ENCODE measurements around the gene GPC5. TPM values are rescaled to one million over a fixed set of nuclear protein-coding genes. Genes with fewer than 3 reads are reported as not detected.
"Not testable (repeated sequence)": the region's sequence is repeated elsewhere in the genome, so short reads cannot be mapped to it uniquely, and the experiment has no call there.

Gene GPC5
- total RNA-seq, 1 experiment from 2014 or later, result not detected

DNA sequence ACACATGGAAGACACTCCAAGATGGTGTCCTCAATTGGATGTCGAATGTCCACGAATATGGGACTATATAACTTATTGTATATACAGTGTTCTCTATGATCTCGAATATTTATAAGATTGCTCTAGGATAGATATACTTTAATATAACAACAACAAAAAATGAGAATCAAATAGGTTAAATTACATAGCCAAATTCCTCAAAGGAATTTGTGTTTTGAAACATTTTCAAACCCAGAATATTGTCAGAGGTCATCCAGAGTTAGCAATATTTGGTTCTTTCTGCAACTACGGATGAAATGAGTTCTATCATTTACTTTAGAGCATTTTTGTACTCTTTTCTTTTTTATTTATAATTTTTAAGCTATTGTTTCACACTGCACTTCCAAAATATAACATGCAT, 857.8 kb downstream of the GPC5 start:
- no peak for DNase-seq
- Histone ChIP-seq H3K9me3 (no peaks in the 10 kb centered on the region), H3K27me3 (no peaks in the 10 kb centered on the region), H3K36me3 (no peaks in the 10 kb centered on the region), H3K4me3 (no peak overlapping the region)

DNA sequence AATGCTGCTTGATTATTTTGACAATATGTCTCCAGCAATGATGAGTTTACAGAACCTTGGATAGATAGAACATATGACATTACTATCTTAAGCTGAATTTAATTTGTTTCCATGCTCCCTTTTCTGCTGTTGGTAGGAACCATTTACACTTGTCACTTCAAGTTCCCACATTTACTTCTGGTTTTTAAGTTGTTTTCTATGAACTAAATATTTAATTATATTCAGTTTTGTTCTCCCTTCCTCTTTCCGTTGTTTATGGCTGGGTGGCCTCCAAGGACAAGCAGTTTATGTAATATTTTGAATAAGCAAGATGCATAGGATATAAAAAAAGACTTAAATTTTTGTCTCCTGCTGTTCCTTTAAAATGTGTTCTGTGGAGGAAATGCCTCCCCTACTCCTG, 860.6 kb downstream of the GPC5 start:
- DNase-seq, result no peak

DNA sequence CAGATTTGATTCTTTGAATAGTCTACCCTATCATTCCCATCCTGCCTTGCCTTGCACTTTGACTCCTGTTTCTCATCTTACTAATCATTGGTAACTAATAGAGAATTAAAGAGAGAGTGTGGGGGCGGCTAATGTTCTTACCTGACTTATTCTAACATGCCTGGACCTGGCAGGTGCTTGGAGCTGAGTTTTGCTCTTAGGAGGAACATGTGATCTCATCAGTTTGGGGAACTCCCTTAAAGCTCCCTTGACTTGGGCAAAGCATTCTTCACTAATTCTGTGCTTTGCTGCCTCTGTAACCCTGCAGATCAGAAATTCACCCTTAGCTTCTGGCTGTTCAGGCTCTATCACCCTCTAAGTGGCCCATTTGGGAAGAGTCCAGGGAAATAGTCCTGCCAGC, 861.1 kb downstream of the GPC5 start:
- H3K9me3 ChIP-seq, result no peaks in the 10 kb centered on the region
- no peaks in the 10 kb centered on the region for H3K36me3 ChIP-seq
- H3K27me3 ChIP-seq, result no peaks in the 10 kb centered on the region
- no peak for DNase-seq
- no peak overlapping the region for H3K4me3 ChIP-seq

More for the DNA sequence above, 860.6 kb downstream of the GPC5 start:
- no peak overlapping the region for H3K4me3 ChIP-seq
- no peaks in the 10 kb centered on the region for H3K27me3 ChIP-seq
- H3K36me3 ChIP-seq, result no peaks in the 10 kb centered on the region
- H3K9me3 ChIP-seq, result no peaks in the 10 kb centered on the region

GRCh38 chr13:92260363-92260762, 861.9 kb downstream of the GPC5 start:
- H3K36me3 ChIP-seq, result no peaks in the 10 kb centered on the region
- no peaks in the 10 kb centered on the region for H3K9me3 ChIP-seq
- DNase-seq, result no peak
- H3K27me3 ChIP-seq, result no peaks in the 10 kb centered on the region
- H3K4me3 ChIP-seq, result no peak overlapping the region

GRCh38 chr13:92262100-92262788, 863.8 kb downstream of the GPC5 start:
- H3K27me3 ChIP-seq, result no peaks in the 10 kb centered on the region

GRCh38 chr13:92265408-92265807, 867.0 kb downstream of the GPC5 start:
- H3K9me3 ChIP-seq, result no peaks in the 10 kb centered on the region
- DNase-seq, result no peak
- no peaks in the 10 kb centered on the region for H3K27me3 ChIP-seq
- H3K4me3 ChIP-seq, result no peak overlapping the region
- no peaks in the 10 kb centered on the region for H3K36me3 ChIP-seq

More at GRCh38 chr13:92262100-92262788, 863.8 kb downstream of the GPC5 start:
- Histone ChIP-seq H3K9me3 (no peaks in the 10 kb centered on the region), H3K36me3 (no peaks in the 10 kb centered on the region), H3K4me3 (no peak overlapping the region)
- DNase-seq, result no peak

DNA sequence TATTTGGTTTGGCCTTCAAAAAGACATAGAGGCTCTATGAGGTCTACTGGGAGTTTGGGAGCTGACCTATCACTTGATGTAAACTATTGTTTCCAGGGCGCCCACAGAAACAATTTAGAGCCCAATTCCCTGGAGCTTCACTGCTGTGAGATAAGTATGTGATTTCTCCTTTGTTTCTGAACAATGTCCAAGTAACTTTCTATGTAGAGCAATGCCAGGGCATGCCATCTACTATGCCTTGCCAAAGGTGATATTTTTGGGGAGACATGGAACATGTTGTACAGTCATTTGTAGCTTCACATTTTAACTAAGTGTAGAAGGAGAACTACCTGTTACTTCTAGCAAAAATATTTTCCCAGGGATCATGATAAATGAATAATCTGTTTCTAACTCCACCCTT, 872.6 kb downstream of the GPC5 start:
- Histone ChIP-seq H3K9me3 (no peaks in the 10 kb centered on the region), H3K36me3 (no peaks in the 10 kb centered on the region), H3K27me3 (no peaks in the 10 kb centered on the region), H3K4me3 (no peak overlapping the region)
- DNase-seq, result no peak

- Histone ChIP-seq H3K4me3 (no peak overlapping the region), H3K27me3 (no peaks in the 10 kb centered on the region), H3K36me3 (no peaks in the 10 kb centered on the region), H3K9me3 (no peaks in the 10 kb centered on the region)
- no peak for DNase-seq
These were observed 873.8 kb downstream of the GPC5 start for GRCh38 chr13:92272177-92272576.

GRCh38 chr13:92280986-92281385, 882.6 kb downstream of the GPC5 start:
- DNase-seq, H3K9me3 ChIP-seq, H3K36me3 ChIP-seq, H3K27me3 ChIP-seq, H3K4me3 ChIP-seq: not testable (repeated sequence)

- not testable (repeated sequence) for H3K36me3 ChIP-seq, DNase-seq, H3K4me3 ChIP-seq, H3K27me3 ChIP-seq, H3K9me3 ChIP-seq
These were observed 892.4 kb downstream of the GPC5 start for GRCh38 chr13:92290718-92291307.

- not testable (repeated sequence) for H3K4me3 ChIP-seq, H3K27me3 ChIP-seq, H3K9me3 ChIP-seq, DNase-seq, H3K36me3 ChIP-seq
These were observed 896.1 kb downstream of the GPC5 start for GRCh38 chr13:92294533-92294932.

DNA sequence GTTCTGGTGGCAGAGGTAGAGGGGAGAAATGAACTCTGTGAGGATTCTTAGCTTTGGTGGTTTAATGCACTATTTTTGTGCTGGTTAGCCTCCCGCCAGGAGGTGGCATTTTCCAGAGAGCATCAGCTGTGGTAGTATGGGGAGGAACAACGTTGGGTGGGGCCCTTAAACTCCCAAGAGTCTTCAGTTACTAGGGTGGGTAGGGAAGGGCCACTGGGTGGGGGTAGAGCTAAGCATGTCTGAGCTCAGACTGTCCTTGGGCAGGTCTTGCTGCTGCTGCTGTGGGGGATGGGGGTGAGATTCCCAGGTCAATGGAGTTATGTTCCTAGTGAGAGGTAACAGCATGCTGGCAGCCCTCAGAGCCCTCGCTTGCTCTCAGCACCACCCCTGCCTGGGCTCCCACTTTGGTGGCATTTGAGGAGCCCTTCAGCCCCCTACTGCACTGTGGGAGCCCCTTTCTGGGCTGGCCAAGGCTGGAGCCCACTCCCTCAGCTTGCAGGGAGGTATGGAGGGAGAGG, 897.8 kb downstream of the GPC5 start:
- not testable (repeated sequence) for H3K27me3 ChIP-seq, H3K36me3 ChIP-seq, H3K4me3 ChIP-seq, H3K9me3 ChIP-seq, DNase-seq

DNA sequence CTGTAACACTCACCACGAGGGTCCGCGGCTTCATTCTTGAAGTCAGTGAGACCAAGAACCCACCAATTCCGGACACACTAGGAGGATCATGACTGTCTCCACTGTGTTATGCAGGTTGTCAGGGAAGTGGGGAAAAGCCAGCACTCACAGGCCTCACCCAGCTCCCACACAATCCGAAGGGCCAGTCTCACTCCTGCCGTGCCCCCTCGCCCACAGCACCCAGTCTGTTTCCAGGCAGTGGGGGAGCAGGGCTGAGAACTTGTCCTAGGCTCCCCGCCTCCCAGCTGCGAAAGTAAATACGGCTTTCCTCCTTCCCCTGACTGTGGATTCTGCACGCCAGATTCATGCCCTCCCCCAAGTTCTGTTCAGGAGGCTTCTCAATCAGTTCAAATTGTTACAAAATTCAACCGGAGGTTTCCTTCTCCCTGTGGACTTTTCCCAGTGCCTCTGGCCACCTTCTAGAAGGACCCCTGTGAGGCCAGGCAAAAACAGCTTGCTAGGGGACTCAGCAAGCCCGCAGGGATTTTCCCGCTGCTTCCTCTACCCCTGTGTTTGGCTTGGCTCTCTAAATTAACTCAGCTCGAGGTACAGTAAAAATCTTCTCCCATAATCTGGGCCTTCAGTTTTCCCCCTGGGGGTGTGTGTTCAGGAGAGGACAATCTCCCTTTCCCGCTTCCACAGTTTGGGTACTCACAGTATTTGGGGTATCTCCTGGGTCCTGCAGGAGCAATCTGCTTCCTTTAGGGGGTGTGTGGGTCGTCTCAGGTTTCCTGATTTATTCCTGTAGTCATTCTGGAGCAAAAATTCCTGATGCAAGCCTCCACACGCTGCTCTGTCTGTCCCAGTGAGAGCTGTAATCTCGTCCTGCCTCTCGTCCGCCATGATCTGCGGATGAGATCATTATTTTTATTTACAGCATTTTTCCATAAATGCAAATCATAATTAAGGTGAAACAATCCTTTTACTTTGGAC, 899.8 kb downstream of the GPC5 start:
- H3K27me3 ChIP-seq, result no peaks in the 10 kb centered on the region
- H3K36me3 ChIP-seq, result no peaks in the 10 kb centered on the region
- DNase-seq, result no peak
- no peak overlapping the region for H3K4me3 ChIP-seq
- no peaks in the 10 kb centered on the region for H3K9me3 ChIP-seq

DNA sequence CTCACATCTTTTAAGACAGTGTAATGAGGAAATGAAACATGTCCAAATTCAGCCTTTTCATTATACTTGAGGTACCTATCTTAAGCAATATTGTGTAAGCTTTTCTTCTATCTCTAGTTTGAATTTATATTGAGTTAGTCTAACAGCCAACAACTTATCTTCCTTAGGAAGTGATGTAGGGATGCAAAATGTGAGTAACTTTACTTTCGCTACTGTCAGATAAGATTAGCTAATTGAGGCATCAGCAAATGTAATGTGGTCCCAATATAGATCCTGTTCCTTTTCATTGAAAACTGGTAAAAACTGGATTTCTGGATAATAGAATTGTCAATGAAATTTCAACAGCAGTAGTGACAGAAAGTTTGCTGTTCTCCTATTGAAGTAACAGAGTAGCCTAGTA, 902.2 kb downstream of the GPC5 start:
- no peak overlapping the region for H3K4me3 ChIP-seq
- no peak for DNase-seq
- H3K36me3 ChIP-seq, result no peaks in the 10 kb centered on the region
- no peaks in the 10 kb centered on the region for H3K9me3 ChIP-seq
- H3K27me3 ChIP-seq, result no peaks in the 10 kb centered on the region

GRCh38 chr13:92303428-92303827, 905.0 kb downstream of the GPC5 start:
- Histone ChIP-seq H3K36me3 (no peaks in the 10 kb centered on the region), H3K4me3 (no peak overlapping the region), H3K27me3 (no peaks in the 10 kb centered on the region), H3K9me3 (no peaks in the 10 kb centered on the region)
- no peak for DNase-seq

GRCh38 chr13:92307752-92308151, 909.3 kb downstream of the GPC5 start:
- H3K4me3 ChIP-seq, result no peak overlapping the region
- no peaks in the 10 kb centered on the region for H3K36me3 ChIP-seq
- no peaks in the 10 kb centered on the region for H3K9me3 ChIP-seq
- no peak for DNase-seq
- no peaks in the 10 kb centered on the region for H3K27me3 ChIP-seq

DNA sequence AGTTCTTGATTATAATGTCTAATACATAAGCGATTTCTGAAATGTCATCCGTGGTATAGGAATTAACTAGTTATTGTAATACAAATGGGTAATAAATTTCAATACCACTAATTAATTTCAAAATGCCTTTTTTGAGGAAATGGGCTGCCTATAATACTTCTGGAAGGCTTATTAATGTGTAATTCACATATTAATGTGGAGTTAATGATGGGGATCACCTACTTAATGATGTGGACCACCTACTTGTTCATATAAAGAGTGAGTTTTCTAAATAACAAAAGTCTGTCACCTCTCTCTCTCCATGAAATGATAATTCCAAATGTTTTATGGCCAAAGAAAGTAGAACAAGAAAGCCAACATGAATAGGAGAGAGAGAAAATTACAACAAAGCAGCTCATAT, 914.4 kb downstream of the GPC5 start:
- Histone ChIP-seq H3K4me3 (no peak overlapping the region), H3K36me3 (no peaks in the 10 kb centered on the region), H3K9me3 (no peaks in the 10 kb centered on the region), H3K27me3 (no peaks in the 10 kb centered on the region)
- no peak for DNase-seq

Measured in MG63 (cell line).